ENCODE measurements around the gene SLC2A1. TPM values are rescaled to one million over a fixed set of nuclear protein-coding genes. Genes with fewer than 3 reads are reported as not detected.

The SLC2A1 gene
- total and polyA plus RNA-seq, 12 donors: 4.6 to 123 (median 24.3) TPM

- Histone ChIP-seq H3K4me3 (no peak overlapping the region), H3K27me3 (no peaks in the 10 kb centered on the region), H3K9me3 (replicated peaks in 1 of 3) (no peaks in the 10 kb centered on the region), H3K4me1 (replicated peaks in 1 of 2) (peaks cover 0 to 35% of the 10 kb centered on the region in 2 donors), H3K27ac (no peak overlapping the region), H3K36me3 (replicated peaks in 1 of 2) (no peaks in the 10 kb centered on the region)
- intact Hi-C loops (cut with DNase I): no loop called here
- DNase-seq: no peak
- no peak for TF ChIP-seq POLR2A (IDR thresholded peaks at IDR 0.05)
- TF ChIP-seq, protein P1, sequence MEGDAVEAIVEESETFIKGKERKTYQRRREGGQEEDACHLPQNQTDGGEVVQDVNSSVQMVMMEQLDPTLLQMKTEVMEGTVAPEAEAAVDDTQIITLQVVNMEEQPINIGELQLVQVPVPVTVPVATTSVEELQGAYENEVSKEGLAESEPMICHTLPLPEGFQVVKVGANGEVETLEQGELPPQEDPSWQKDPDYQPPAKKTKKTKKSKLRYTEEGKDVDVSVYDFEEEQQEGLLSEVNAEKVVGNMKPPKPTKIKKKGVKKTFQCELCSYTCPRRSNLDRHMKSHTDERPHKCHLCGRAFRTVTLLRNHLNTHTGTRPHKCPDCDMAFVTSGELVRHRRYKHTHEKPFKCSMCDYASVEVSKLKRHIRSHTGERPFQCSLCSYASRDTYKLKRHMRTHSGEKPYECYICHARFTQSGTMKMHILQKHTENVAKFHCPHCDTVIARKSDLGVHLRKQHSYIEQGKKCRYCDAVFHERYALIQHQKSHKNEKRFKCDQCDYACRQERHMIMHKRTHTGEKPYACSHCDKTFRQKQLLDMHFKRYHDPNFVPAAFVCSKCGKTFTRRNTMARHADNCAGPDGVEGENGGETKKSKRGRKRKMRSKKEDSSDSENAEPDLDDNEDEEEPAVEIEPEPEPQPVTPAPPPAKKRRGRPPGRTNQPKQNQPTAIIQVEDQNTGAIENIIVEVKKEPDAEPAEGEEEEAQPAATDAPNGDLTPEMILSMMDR (IDR thresholded peaks at IDR 0.05): no peak
- WGBS, 4 donors: 74 to 86% (median 77%) methylated on average over 5 to 6 of the region's 6 CpGs
These were observed 13.5 kb downstream of the SLC2A1 start for GRCh38 chr1:42945164-42945563.

DNA sequence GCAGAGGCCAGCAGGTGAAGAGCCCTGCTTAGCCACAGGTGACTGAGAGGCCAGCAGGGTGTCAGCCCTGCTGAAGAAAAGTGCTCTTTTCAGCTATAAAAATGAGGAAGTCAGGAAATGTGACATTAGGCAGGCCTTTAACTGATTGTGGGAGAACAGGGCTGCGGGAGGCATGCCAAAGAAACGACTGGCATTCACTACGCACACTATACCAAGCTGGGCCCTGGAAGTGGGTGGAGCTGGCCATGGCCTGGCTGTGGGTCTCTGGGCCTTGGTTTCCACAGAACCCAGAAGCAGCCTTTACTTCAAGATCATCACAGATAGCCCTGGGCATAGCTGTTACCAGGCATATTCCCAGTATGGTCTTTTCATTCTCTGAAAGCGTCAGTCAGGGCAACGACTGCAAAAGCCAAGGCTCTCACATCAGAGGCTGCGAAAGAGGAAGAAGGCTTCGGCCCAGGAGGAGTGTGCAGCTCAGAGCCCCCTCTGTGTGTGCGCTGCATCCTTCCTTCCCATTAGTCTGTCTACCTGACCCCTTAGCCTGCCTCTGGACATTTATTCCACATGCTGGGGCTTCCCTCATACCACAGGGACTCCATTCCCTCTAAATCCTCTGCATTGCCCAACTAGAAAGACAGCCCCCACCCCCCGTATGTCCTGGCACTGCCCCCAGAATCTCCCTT is 14.3 kb downstream of the SLC2A1 start:
- H3K27ac ChIP-seq: peak overlapping the region in 3 of 5 donors; percentile 20 to 53 (median 49)
- intact Hi-C loops (cut with DNase I): no loop called here

GRCh38 chr1:42943728-42944127 is 14.9 kb downstream of the SLC2A1 start:
- no peaks in the 10 kb centered on the region for H3K9me3 ChIP-seq (replicated peaks in 1 of 3)
- H3K27me3 ChIP-seq: no peaks in the 10 kb centered on the region
- H3K4me1 ChIP-seq (replicated peaks in 1 of 2): peaks cover 0 to 35% of the 10 kb centered on the region in 2 donors
- no peak overlapping the region for H3K4me3 ChIP-seq
- no peak for TF ChIP-seq POLR2A (IDR thresholded peaks at IDR 0.05)
- DNase-seq: no peak
- WGBS, 4 donors: 82 to 95% (median 87%) methylated on average over 5 to 6 of the region's 6 CpGs
- peak overlapping the region in 2 of 5 donors; percentile 49 to 53 for H3K27ac ChIP-seq
- intact Hi-C loops (cut with DNase I): no loop called here
- no peaks in the 10 kb centered on the region for H3K36me3 ChIP-seq (replicated peaks in 1 of 2)

More for the DNA sequence above, 14.3 kb downstream of the SLC2A1 start:
- Histone ChIP-seq H3K4me3 (no peak overlapping the region), H3K9me3 (replicated peaks in 1 of 3) (no peaks in the 10 kb centered on the region), H3K27me3 (no peaks in the 10 kb centered on the region), H3K36me3 (replicated peaks in 1 of 2) (no peaks in the 10 kb centered on the region), H3K4me1 (replicated peaks in 1 of 2) (peaks cover 0 to 35% of the 10 kb centered on the region in 2 donors)
- TF ChIP-seq, protein P1 (IDR thresholded peaks at IDR 0.05): no peak
- TF ChIP-seq POLR2A (IDR thresholded peaks at IDR 0.05): no peak
- 43 to 66% (median 63%) methylated on average over 9 of the region's 9 CpGs for WGBS, 4 donors
- DNase-seq: peak; percentile 50 to 76 (median 55)

DNA sequence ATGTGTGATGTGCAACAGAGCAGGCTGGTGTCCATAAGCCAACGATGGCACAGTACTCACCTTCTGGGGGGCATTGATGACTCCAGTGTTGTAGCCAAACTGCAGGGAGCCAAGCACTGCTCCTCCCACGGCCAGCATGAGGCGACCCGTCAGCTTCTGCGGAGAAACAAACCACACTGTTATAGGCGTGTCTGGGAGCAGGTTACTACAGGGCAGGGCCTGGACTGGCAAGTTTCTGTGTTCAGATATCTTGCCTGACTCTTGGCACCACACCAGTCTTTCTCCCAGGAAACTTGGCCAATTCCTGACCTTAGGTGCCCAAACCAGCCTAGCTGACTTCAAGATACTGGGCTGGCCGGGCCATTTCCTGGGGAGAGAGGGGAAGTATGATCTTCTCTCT is 15.5 kb downstream of the SLC2A1 start:
- Histone ChIP-seq H3K27me3 (no peaks in the 10 kb centered on the region), H3K27ac (peak overlapping the region in 1 of 5 donors; percentile 53), H3K36me3 (replicated peaks in 1 of 2) (no peaks in the 10 kb centered on the region), H3K4me1 (replicated peaks in 1 of 2) (peaks cover 0 to 35% of the 10 kb centered on the region in 2 donors), H3K9me3 (replicated peaks in 1 of 3) (no peaks in the 10 kb centered on the region), H3K4me3 (no peak overlapping the region)
- peak in 6 of 7 donors; percentile 37 to 75 (median 62) for DNase-seq
- 53 to 100% (median 70%) methylated on average over 2 to 7 of the region's 7 CpGs for WGBS, 4 donors
- intact Hi-C loops (cut with DNase I): no loop called here
- TF ChIP-seq POLR2A (IDR thresholded peaks at IDR 0.05): peak in 1 of 2 donors; percentile 18
- TF ChIP-seq, protein P1 (IDR thresholded peaks at IDR 0.05): no peak

- H3K36me3 ChIP-seq (replicated peaks in 1 of 2): no peaks in the 10 kb centered on the region
- 76 to 84% (median 79%) methylated on average over 4 to 6 of the region's 6 CpGs for WGBS, 4 donors
- H3K4me3 ChIP-seq: no peak overlapping the region
- no peaks in the 10 kb centered on the region for H3K27me3 ChIP-seq
- no peaks in the 10 kb centered on the region for H3K9me3 ChIP-seq (replicated peaks in 1 of 3)
- TF ChIP-seq, protein P1 (IDR thresholded peaks at IDR 0.05): no peak
- TF ChIP-seq POLR2A (IDR thresholded peaks at IDR 0.05): no peak
- no peak for DNase-seq
- peaks cover 0 to 35% of the 10 kb centered on the region in 2 donors for H3K4me1 ChIP-seq (replicated peaks in 1 of 2)
- H3K27ac ChIP-seq: peak overlapping the region in 2 of 5 donors; percentile 45 to 60
- intact Hi-C loops (cut with DNase I): no loop called here
These were observed 16.2 kb downstream of the SLC2A1 start for GRCh38 chr1:42942444-42942843.
